HepG2 (cell line): Measurements from ENCODE around the gene SLIT3. TPM values are rescaled to one million over a fixed set of nuclear protein-coding genes. Genes with fewer than 3 reads are reported as not detected.

Experiments
- ATAC-seq: fragments of 200-7000 bp; cut with Tn5 transposase; 3 replicates; pipeline ENCODE4 v1.9.1; 2020; ENCODE audit warnings: mild to moderate bottlenecking, moderate library complexity
- BruUV-seq: library from RNA; stranded (reverse); fragments of 400-500 nt; replicated peaks from 2 replicates; lab custom pipeline; 2021; lab: Mats Ljungman, UMichigan
- CTCF ChIA-PET: fragments of 300-600 bp; formaldehyde crosslinking; extraction: SDS; loops from one replicate; lab custom pipeline; 2021; ENCODE audit warnings: low total read pairs, inconsistent platforms, low intra/inter-chr PET ratio; lab: Yijun Ruan, JAX
- POLR2A ChIA-PET: fragments of 350-600 bp; sonication (Branson Sonifier 250); formaldehyde crosslinking; loops from one replicate; lab custom pipeline; 2020; ENCODE audit warnings: antibody characterized with exemption, inconsistent platforms; lab: Yijun Ruan, JAX
- DNase-seq: peaks from one replicate; pipeline ENCODE4 v3.0.0-alpha.2; 2015; ENCODE audit warnings: low spot score
- FAIRE-seq: peaks from 3 replicates; lab custom pipeline; 2011; peaks lifted over from hg19 to GRCh38; lab: Jason Lieb, UNC
- H2AFZ ChIP-seq: one replicate; pipeline ENCODE4 v1.6.1; 2011; ENCODE audit warnings: low read length, inconsistent platforms
- H3K27ac ChIP-seq: fragments of 300-600 bp; 3 replicates; pipeline ENCODE4 v1.8.0; 2011; ENCODE audit warnings: mixed run types, mild to moderate bottlenecking, mixed read lengths, low read length, inconsistent platforms; ENCODE audit not compliant: insufficient read depth; ENCODE audit errors: extremely low read length
- H3K27me3 ChIP-seq, 2 experiments: fragments of 200-600 bp in 1 of 2; 2 replicates in 1 of 2; 3 replicates in 1 of 2; pipeline versions ENCODE4 v1.6.0 to v1.8.0; 2011; ENCODE audit warnings: low read length in 2 of 2, mild to moderate bottlenecking in 2 of 2, moderate library complexity in 2 of 2, inconsistent platforms in 1 of 2; ENCODE audit not compliant: insufficient read depth in 2 of 2, control insufficient read depth in 1 of 2
- H3K36me3 ChIP-seq, 2 experiments: fragments of 200-600 bp in 1 of 2; replicated peaks in 1 of 2; 2 replicates in 1 of 2; 3 replicates in 1 of 2; pipeline versions ENCODE4 v1.5.1 to v1.8.0; 2011; ENCODE audit warnings: low read length in 2 of 2, inconsistent platforms in 1 of 2; ENCODE audit not compliant: insufficient read depth in 2 of 2, control insufficient read depth in 1 of 2
- H3K4me1 ChIP-seq: 2 replicates; pipeline ENCODE4 v1.5.1; 2012; ENCODE audit warnings: low read length, inconsistent platforms; ENCODE audit not compliant: insufficient read depth
- H3K4me2 ChIP-seq: 2 replicates; pipeline ENCODE4 v1.6.0; 2011; ENCODE audit warnings: low read depth, low read length, inconsistent platforms
- H3K4me3 ChIP-seq, 3 experiments: fragments of 200-600 bp in 1 of 3; sonication (generic), shearing (Covaris generic) in 1 of 3; replicated peaks in 1 of 3; 2 replicates each; pipeline ENCODE4 v1.5.1; 2011 to 2016; ENCODE audit warnings: low read length in 3 of 3, inconsistent platforms in 2 of 3, low read depth in 2 of 3, mild to moderate bottlenecking in 2 of 3, control low read depth in 1 of 3, mixed read lengths in 1 of 3; ENCODE audit not compliant: insufficient read depth in 1 of 3
- H3K79me2 ChIP-seq: one replicate; pipeline ENCODE4 v1.6.1; 2011; ENCODE audit warnings: low read length, inconsistent platforms; ENCODE audit not compliant: insufficient read depth
- H3K9ac ChIP-seq: 2 replicates; pipeline ENCODE4 v1.6.0; 2011; ENCODE audit warnings: mild to moderate bottlenecking, low read depth, low read length, inconsistent platforms; ENCODE audit not compliant: insufficient read depth
- H3K9me3 ChIP-seq: 2 replicates; pipeline ENCODE4 v1.5.1; 2012; ENCODE audit warnings: mild to moderate bottlenecking, low read length
- H4K20me1 ChIP-seq: 2 replicates; pipeline ENCODE4 v1.6.0; 2011; ENCODE audit warnings: inconsistent platforms, mild to moderate bottlenecking, low read length, moderate library complexity; ENCODE audit not compliant: insufficient read depth
- BORCS8-MEF2B ChIP-seq: sonication (generic); formaldehyde crosslinking; IDR thresholded peaks from 2 replicates; pipeline ENCODE4 v1.8.0; 2022; ENCODE audit warnings: mild to moderate bottlenecking, missing genetic modification reagents
- HNF1B ChIP-seq: sonication (generic); formaldehyde crosslinking; IDR thresholded peaks from 2 replicates; pipeline ENCODE4 v1.5.1; 2020; ENCODE audit warnings: mild to moderate bottlenecking, moderate library complexity, missing genetic modification reagents
- MTA3 ChIP-seq: sonication (generic); formaldehyde crosslinking; IDR thresholded peaks from 2 replicates; pipeline ENCODE4 v1.4.0; 2020; ENCODE audit warnings: missing genetic modification reagents
- NFIB ChIP-seq: sonication (generic); formaldehyde crosslinking; IDR thresholded peaks from 2 replicates; pipeline ENCODE4 v1.9.0; 2021; ENCODE audit warnings: missing genetic modification reagents, mild to moderate bottlenecking, borderline replicate concordance
- NR2F2 ChIP-seq: IDR thresholded peaks from 2 replicates; pipeline ENCODE4 v1.6.1; 2012; ENCODE audit warnings: low read depth, inconsistent platforms, borderline replicate concordance
- PBX2 ChIP-seq: IDR thresholded peaks from 2 replicates; pipeline ENCODE4 v1.6.1; 2016; ENCODE audit warnings: control low read depth
- SMAD3 ChIP-seq: sonication (generic); formaldehyde crosslinking; IDR thresholded peaks from 2 replicates; pipeline ENCODE4 v1.4.0; 2020; ENCODE audit warnings: missing genetic modification reagents
- SMAD9 ChIP-seq: sonication (generic); formaldehyde crosslinking; IDR thresholded peaks from 2 replicates; pipeline ENCODE4 v1.5.1; 2020; ENCODE audit warnings: mild to moderate bottlenecking, missing genetic modification reagents
- SRY ChIP-seq: sonication (generic); formaldehyde crosslinking; IDR thresholded peaks from 2 replicates; pipeline ENCODE4 v1.8.0; 2022; ENCODE audit warnings: mild to moderate bottlenecking, missing genetic modification reagents
- TFAP4 ChIP-seq: sonication (generic); IDR thresholded peaks from 2 replicates; pipeline ENCODE4 v1.6.1; 2016; ENCODE audit warnings: low read depth, borderline replicate concordance
- YEATS4 ChIP-seq: sonication (generic); formaldehyde crosslinking; IDR thresholded peaks from 2 replicates; pipeline ENCODE4 v1.4.0; 2020; ENCODE audit warnings: missing genetic modification reagents, borderline replicate concordance
- ZNF256 ChIP-seq: sonication (generic); formaldehyde crosslinking; conservative IDR thresholded peaks from 2 replicates; pipeline ENCODE4 v1.4.0; 2020; ENCODE audit warnings: missing genetic modification reagents
- ZNF430 ChIP-seq: sonication (generic); formaldehyde crosslinking; IDR thresholded peaks from 2 replicates; pipeline ENCODE4 v1.9.0; 2021; ENCODE audit warnings: mild to moderate bottlenecking, missing genetic modification reagents
- ZNF558 ChIP-seq: sonication (generic); formaldehyde crosslinking; IDR thresholded peaks from 2 replicates; pipeline ENCODE4 v1.9.0; 2022; ENCODE audit warnings: mild to moderate bottlenecking, missing genetic modification reagents, borderline replicate concordance
- ZNF790 ChIP-seq: sonication (generic); formaldehyde crosslinking; IDR thresholded peaks from 2 replicates; pipeline ENCODE4 v1.8.0; 2022; ENCODE audit warnings: missing genetic modification reagents, mild to moderate bottlenecking, borderline replicate concordance
- ZNF891 ChIP-seq: sonication (generic); formaldehyde crosslinking; IDR thresholded peaks from 2 replicates; pipeline ENCODE4 v1.5.0; 2020; ENCODE audit warnings: mild to moderate bottlenecking, missing genetic modification reagents
- ZSCAN21 ChIP-seq: sonication (generic); formaldehyde crosslinking; IDR thresholded peaks from 2 replicates; pipeline ENCODE4 v1.8.0; 2022; ENCODE audit warnings: mild to moderate bottlenecking, missing genetic modification reagents, moderate library complexity, borderline replicate concordance
- ZSCAN29 ChIP-seq: sonication (generic); formaldehyde crosslinking; conservative IDR thresholded peaks from 2 replicates; pipeline ENCODE4 v1.4.0; 2020; ENCODE audit warnings: mild to moderate bottlenecking, missing genetic modification reagents
- WGBS: methylation state at CpG from one replicate; pipeline ENCODE4 v1.1.6; 2017; ENCODE audit warnings: low lambda C conversion rate; 5-methylcytosine and 5-hydroxymethylcytosine counted together
- in situ Hi-C: cut with HindIII; loops from 2 replicates; pipeline ENCODE4 v1.10.0; 2017; ENCODE audit warnings: low pct_unique_long_range_greater_than_20kb; ENCODE audit not compliant: extremely low pct_ligation_motif_present
- intact Hi-C: fragments of 100-400 bp; cut with micrococcal nuclease; formaldehyde crosslinking; loops from one replicate; pipeline ENCODE4 v1.10.0; 2022; ENCODE audit not compliant: unreplicated experiment
- polyA plus RNA-seq, 8 experiments: library from polyadenylated mRNA; depleted of rRNA in 3 of 8; stranded (reverse) in 7 of 8; unstranded in 1 of 8; fragments of >200 nt; fragmentation: Illumina TruSeq in 4 of 8; extraction: Trizol in 4 of 8; gene quantifications; 2 replicates each; pipeline versions ENCODE4 v1.2.1 to v1.2.3, GENCODE V29; 2011 to 2016; ENCODE audit warnings: low read depth in 4 of 8, missing spikeins in 1 of 8, mixed read lengths in 1 of 8; ENCODE audit not compliant: insufficient read depth in 1 of 8
- total RNA-seq, 5 experiments: library from RNA; depleted of rRNA; stranded (reverse); fragments of >200 nt; fragmentation: Illumina TruSeq; extraction: Trizol; gene quantifications; 2 replicates each; pipeline ENCODE4 v1.2.3, GENCODE V29; 2016; ENCODE audit warnings: low read depth in 1 of 5

The SLIT3 gene
- total and polyA plus RNA-seq, 2 of the 13 experiments (the other 11 are each of a cell fraction or from before 2014, with no cell fraction given) = not detected

- TF ChIP-seq ZNF558 = no peak
- TF ChIP-seq ZNF256 (CRISPR knock-in tag) = no peak
- no peak for TF ChIP-seq BORCS8-MEF2B (CRISPR knock-in tag)
- TF ChIP-seq ZNF790 (CRISPR knock-in tag) = no peak
- no peak for TF ChIP-seq ZSCAN29
- TF ChIP-seq, all 625 proteins: peak for 0
Observed at GRCh38 chr5:168807287-168807686, 493.7 kb downstream of the SLIT3 start (continued).

GRCh38 chr5:168803541-168803940, 497.4 kb downstream of the SLIT3 start:
- no peak overlapping the region for H3K9ac ChIP-seq
- in situ Hi-C loops = no loop called here
- no TSS peak for BruUV-seq
- WGBS = 47% methylated on average over 4 of the region's 4 CpGs
- FAIRE-seq (no peak), DNase-seq (no peak), ATAC-seq (no peak)
- H3K4me2 ChIP-seq = no peak overlapping the region
- CTCF ChIA-PET = no interaction called here
- H4K20me1 ChIP-seq = no peaks in the 10 kb centered on the region
- no peak for TF ChIP-seq SMAD9
- no peak for TF ChIP-seq ZSCAN21 (CRISPR knock-in tag)
- TF ChIP-seq SRY = no peak
- TF ChIP-seq SMAD3 (CRISPR knock-in tag) = no peak
- TF ChIP-seq MTA3 (CRISPR knock-in tag) = no peak
- TF ChIP-seq TFAP4 = no peak
- no peak for TF ChIP-seq NR2F2
- TF ChIP-seq ZNF891 (CRISPR knock-in tag) = no peak
- no peak for TF ChIP-seq NFIB (CRISPR knock-in tag)
- no peak for TF ChIP-seq PBX2 (CRISPR knock-in tag)
- TF ChIP-seq YEATS4 (CRISPR knock-in tag) = no peak
- no peak for TF ChIP-seq ZSCAN29
- no peak for TF ChIP-seq ZNF430 (CRISPR knock-in tag)
- no peak for TF ChIP-seq HNF1B (CRISPR knock-in tag)
- H3K4me1 ChIP-seq = no peaks in the 10 kb centered on the region
- intact Hi-C loops = no loop called here
- no peaks in the 10 kb centered on the region for H3K9me3 ChIP-seq
- H3K36me3 ChIP-seq = no peaks in the 10 kb centered on the region
- H3K79me2 ChIP-seq = no peaks in the 10 kb centered on the region
- no peak overlapping the region for H3K27ac ChIP-seq
- no peak overlapping the region for H2AFZ ChIP-seq
- H3K27me3 ChIP-seq = peaks cover 1 to 45% of the 10 kb centered on the region in 2 experiments; a peak in 2 of 5 replicates
- H3K4me3 ChIP-seq = no peak overlapping the region
- POLR2A ChIA-PET = no interaction called here
